Caki2 (cell line): Measurements from ENCODE around the gene ARRDC1. TPM values are rescaled to one million over a fixed set of nuclear protein-coding genes. Genes with fewer than 3 reads are reported as not detected.
"Not testable (repeated sequence)": the region's sequence is repeated elsewhere in the genome, so short reads cannot be mapped to it uniquely, and the experiment has no call there.

Experiments
- DNase-seq: peaks from one replicate; pipeline ENCODE4 v3.0.0-alpha.2; 2015; ENCODE audit warnings: low read depth
- in situ Hi-C: cut with HindIII; loops from 2 replicates; pipeline ENCODE4 v1.10.0; 2016; ENCODE audit warnings: low sequenced_read_pairs, low pct_unique_long_range_greater_than_20kb, mixed read lengths
- total RNA-seq: library from RNA; depleted of rRNA; stranded (reverse); fragments of >200 nt; shearing (Covaris generic); gene quantifications from 2 replicates; pipeline ENCODE4 v1.2.3, GENCODE V29; 2014; ENCODE audit warnings: low replicate concordance

Gene ARRDC1
- total RNA-seq, 1 experiment from 2014 or later = 54.7 TPM

DNA sequence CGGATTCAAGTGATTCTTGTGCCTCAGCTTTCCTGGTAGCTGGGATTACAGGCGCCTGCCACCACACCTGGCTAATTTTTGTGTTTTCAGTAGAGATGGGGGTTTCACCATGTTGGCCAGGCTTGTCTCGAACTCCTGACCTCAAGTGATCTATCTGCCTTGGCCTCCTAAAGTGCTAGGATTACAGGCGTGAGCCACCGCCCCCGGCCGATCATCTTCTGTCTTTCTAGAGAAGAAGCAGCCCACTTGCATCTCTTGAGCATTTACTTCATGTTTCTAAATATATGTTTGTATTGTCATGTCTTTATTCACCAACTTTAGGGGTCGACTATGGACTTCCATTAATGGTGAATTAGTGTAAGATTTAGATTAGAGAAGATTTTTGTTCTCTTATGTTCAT is 16.7 kb downstream of the ARRDC1 start:
- in situ Hi-C loops, DNase-seq: not testable (repeated sequence)

DNA sequence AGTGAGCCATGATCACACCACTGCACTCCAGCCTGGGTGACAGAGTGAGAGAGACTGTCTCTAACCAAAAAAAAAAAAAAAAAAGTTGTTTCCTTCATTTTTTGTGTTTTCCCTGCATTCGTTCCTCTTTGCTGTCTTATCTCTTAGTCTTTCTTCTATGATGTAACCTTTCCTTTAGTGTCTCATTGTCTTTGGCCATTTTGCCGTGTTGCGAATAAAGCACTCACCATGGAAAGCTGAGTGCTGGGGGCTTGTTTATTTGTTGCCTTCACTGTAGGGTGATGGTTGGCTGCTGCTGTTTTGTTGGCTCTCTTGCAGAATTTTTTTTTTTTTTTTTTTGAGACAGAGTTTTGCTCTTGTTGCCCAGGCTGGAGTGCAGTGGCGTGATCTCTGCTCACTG is 21.0 kb downstream of the ARRDC1 start:
- in situ Hi-C loops = no loop called here
- no peak for DNase-seq

DNA sequence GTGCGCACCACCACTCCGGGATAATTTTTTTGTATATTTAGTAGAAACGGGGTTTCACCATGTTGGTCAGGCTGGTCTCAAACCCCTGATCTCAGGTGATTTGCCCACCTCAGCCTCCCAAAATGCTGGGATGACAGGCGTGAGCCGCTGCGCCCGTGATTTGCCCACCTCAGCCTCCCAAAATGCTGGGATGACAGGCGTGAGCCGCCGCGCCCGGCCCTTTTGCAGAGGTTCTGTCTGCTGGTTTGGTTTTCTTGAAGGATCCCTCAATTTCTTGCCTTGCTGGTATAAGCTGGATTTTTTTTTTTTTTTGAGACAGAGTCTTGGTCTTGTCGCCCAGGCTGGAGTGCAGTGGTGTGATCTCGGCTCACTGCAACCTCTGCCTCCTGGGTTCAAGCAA is 21.9 kb downstream of the ARRDC1 start:
- DNase-seq, in situ Hi-C loops: not testable (repeated sequence)

DNA sequence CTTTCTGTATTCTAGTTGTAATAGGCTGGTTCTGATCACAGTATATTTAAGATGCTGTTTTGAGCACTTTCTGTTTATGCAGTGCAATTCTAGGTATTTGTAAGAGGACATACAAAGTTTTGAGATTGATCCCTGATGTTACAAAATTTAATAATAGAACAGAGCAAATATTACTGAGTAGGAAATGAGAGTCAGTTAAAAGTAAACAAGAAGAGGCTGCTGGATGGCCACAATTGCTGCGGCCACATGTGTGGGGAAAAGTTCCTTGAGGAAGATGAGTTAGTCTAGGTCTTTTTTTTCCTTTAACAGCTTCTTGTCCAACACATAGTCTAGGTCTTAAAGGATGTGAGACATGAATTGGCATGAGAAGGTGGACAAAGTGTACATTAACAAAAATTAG is 24.6 kb downstream of the ARRDC1 start:
- in situ Hi-C loops = no loop called here
- no peak for DNase-seq

DNA sequence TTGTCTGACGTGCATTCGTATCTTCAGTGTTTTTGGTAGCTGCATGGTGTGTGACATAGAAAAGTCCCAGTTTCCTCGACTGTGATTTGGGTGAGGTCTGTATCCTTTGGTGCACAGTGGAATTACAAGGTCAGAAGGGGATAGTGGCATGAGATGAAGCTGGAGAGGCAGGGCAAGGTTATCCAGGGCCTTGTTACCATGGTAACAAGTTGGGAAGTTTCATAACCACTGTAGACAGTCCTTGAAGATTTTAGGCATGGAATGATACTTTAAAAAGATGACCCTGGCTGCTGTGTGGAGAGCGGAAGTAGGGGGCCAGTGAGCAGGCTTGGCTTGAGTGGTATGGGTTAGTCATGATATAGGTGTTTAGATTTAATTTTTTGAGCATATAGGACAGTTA is 25.2 kb downstream of the ARRDC1 start:
- in situ Hi-C loops = no loop called here
- DNase-seq = no peak

DNA sequence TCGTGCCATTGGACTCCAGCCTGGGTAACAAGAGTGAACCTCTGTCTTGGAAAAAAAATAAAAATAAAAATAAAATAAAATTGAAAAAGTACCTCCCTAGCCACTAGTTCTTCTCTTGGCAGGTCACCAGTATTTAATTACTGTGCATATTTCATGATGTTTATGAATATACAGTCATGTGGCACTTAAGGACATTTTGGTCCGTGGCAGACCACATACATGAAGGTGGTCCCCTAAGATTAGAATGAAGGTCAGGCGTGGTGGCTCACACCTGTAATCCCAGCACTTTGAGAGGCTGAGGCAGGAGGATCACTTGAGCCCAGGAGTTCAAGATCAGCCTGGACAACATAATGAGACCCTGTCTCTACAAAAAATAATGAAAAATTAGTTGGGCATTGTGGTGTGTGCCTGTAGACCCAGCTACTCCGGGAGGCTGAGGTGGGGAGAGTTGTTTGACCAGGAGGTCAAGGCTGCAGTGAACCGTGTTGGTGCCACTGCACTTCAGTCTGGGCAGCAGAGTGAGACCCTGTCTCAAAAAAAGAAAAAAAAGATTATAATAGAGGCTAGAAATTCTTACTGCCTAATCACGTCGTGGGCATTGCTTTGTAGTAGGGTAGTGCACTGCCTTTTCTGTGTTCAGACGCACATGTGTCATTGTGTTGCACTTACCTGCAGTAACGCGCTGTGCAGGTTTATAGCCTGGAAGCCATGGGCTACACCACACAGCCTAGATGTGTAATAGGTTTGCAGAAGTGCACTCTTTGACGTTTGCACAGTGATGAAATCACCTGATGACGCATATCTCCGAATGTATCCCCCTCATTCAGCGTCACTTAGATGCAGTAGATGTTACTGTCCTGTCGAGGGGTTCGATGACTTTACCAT is 26.1 kb downstream of the ARRDC1 start:
- in situ Hi-C loops = no loop called here
- no peak for DNase-seq

DNA sequence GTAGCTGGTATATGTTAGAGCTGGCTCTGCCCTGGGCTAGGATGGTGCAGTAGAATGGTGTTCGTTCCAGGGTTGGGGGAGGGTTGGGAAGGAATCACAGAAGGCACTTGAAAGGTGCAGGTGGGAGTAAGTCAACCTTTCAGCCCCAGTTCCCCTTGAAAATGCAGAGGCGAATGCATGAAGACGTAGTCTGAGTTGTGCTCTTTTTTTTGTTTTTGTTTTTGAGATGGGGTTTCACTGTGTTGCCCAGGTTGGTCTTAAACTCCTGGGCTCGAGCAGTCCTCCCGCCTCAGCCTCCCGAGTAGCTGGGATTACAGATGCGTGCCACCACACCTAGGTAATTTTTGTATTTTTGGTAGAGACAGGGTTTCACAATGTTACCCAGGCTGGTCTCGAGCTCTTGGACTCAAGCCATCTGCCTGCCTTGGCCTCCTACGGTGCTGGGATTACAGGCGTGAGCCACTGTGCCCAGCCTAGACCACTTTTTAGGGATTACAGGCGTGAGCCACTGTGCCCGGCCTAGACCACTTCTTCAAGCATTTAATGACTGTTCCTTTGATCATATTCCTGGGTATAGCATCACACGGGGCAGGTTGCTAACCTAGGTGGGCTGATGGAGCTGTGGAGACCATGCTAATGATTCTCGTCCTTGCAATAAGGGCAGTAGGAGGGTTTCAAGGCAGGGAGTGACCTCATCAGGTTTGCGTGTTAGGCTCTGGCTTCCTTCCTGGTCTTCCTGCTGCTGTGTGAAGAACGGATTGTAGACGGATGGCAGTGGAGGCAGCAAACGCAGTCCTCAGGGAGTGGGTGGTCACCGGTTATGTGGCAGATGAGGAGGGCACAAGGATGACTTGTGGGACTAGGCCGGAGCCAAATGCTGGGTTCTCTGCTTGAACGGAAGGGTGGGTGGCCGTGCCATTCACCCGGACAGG is 27.0 kb downstream of the ARRDC1 start:
- DNase-seq = no peak
- in situ Hi-C loops = no loop called here

DNA sequence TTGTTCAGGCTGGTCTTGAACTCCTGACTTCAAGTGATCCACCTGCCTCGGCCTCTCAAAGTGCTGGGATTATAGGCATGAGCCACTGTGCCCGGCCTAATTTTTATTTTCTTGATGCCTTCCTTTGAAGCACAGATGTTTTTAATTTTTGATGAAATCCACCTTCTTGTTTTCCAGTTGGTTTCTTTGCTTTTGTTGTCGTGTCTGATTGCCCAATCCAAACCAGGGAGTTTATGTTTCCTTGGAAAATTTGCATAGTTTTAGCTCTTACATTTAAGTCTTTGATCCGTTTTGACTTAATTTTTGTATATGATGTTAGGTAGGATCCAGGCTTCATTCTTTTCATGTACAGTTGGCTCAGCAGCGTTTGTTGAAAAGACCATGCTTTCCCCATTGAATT is 28.5 kb downstream of the ARRDC1 start:
- no peak for DNase-seq
- in situ Hi-C loops = no loop called here

DNA sequence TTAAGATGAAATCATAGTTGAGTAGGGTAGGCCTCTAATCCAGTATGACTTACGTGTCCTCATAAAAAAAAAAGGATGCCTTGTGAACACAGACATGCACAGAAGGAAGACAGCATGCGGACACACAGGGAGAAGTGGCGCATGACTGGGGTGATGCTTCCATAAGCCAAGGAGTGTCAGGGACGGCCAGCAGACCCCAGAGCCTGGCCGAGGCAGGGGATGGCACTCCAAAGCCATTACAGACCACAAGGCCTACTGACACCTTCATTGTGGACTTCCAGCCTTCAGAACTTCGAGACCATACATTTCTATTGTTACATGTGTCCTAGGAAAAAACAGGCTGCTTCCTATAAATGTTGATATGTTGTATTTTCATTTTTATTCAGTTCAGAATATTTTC is 33.2 kb downstream of the ARRDC1 start:
- DNase-seq = no peak
- in situ Hi-C loops = no loop called here

DNA sequence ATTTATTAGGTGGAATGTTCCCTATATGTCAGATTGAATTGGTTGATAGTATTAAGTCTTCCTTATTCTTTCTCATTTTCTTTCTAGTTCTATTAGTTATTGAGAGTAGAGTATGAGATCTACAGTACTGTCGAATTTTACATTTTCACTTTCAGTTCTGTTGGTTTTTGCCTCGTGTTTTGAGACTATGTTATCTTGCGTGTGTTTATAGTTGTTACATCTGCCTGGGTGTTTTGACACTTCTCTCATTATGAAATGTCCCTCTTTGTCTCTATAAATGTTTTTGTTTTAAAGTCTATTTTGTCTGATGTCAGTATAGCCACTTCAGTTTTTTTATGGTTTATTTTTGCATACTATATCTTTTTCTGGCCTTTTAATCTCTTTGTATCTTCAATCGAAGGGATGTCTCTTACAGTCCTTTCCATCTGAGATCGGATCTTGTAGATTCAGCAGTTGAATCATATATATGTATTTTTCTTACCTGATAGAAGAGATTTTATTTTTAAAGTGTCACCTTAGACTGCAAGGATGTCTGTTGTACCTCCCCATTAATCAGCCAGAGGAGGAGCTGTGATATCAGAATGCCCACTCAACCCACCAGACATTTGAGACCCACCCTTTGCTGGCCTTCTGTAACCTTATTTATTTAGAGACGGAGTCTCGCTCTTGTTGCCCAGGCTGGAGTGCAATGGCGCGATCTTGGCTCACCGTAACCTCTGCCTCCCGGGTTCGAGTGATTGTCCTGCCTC is 34.0 kb downstream of the ARRDC1 start:
- in situ Hi-C loops = no loop called here

DNA sequence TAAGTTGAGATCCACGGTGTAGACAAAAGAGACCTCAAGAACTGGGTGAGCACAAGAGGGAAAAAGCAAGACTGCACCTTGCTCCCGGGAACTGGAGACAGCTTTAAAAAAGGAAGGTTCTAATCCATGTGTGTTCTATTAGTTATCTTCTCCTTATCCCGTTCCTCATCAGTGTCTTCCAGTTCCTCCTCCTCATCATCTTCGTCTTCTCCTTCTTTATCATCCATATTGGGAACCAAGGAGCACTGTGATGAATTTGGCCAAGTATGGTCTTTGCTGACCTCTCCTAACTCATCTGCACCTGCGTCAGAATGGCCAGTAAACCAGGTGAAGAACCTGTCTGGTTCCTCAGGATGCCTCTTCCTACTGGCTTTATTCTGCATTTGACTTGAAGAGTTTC is 35.4 kb downstream of the ARRDC1 start:
- DNase-seq = no peak
- in situ Hi-C loops = no loop called here

More for the DNA sequence above, 34.0 kb downstream of the ARRDC1 start:
- no peak for DNase-seq

DNA sequence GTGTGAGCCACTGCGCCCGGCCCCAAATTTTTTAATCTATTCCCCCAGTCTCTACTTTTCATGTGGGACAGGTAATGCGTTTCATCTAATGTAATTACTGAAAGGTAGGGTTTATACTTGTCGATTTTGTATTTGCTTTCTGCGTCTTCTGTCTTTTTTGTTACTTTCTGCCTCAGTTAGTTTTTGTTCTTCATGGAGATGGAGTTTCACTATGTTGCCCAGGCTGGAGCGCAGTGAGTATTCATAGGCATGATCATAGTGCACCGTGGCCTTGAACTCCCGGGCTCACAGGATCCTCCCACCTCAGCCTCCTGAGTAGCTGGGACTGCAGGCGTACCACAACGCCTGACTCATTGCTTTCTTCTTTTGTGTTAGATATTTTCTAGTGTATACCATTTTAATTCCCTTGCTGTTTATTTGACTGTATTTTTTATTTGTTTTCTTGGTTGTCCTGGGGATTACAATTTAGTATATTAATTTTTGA is 36.7 kb downstream of the ARRDC1 start:
- in situ Hi-C loops = no loop called here
- DNase-seq = no peak

DNA sequence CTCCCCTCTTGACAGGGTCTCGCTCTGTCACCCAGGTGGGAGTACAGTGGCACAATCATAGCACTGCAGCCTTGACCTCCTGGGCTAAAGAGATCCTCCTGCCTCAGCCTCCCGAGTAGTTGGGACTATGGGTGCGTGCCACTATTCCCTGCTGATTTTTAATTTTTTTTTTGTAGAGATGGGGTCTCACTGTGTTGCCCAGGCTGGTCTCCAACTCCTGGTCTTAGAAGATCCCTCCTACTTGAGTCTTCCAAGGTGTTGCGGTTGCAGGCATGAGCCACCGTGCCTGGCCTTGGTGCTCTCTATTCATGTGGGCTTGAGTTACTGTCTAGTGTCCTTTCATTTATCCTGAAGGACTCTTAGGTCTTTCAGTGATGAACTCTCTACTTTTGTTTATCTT is 37.4 kb downstream of the ARRDC1 start:
- in situ Hi-C loops = no loop called here

DNA sequence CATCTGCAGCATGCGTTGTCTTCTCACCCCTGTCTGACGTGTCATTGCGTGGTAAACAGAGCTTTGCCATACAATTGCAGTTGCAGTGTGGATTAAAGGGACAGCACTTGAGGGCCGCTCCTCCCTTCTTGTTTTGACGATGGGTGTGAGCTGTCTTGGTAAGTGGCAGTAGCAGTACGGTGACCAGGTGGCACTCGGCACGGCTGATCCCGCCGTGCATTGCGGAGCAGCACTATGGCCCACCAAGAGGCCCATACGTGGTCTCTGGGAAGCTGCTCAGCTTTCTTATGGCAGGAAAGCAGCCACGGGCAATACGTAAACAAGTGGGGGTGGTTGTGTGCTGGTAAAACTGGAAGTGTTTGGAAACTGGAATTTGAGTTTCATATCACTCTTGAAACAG is 38.4 kb downstream of the ARRDC1 start:
- in situ Hi-C loops = no loop called here
- no peak for DNase-seq

More for the DNA sequence above, 37.4 kb downstream of the ARRDC1 start:
- no peak for DNase-seq

DNA sequence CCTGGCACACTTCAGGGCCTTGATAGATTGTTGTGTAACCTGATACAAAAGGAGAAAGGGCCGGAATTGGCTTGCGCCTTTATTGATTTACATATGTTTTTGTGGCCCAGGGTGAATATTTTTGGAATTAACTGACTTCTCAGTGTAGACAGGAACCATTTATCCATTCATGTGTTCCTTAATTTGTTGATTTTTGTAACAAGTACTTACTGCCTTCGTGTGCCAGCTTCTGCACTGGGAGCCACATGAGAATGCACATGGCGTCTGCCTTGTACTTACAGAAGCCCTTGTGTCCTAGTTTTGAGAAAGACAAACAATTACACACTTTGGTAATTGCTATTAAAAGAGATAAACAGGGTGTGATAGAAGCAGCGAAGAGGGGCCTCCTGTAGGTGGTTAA is 39.7 kb downstream of the ARRDC1 start:
- no peak for DNase-seq
- in situ Hi-C loops = no loop called here

DNA sequence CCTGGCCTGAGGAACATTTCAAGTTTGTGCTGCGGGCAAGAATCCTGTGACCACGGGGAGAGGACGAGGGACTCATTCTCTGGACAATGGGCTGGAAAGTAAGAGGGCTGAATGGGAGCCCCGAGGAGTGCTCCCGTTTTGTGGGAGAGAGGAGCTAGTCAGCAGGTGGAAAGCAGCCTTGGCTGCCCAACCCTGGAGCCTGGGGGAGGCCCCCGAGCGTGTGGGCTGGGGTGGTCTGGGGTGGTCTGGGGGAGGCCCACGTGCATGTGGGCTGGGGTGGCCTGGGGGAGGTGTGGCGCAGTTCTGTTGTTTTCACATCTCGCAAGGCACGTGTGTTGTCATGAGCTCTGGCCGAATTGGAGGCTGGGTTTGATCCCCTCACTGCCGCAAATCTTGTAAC is 40.9 kb downstream of the ARRDC1 start:
- no peak for DNase-seq
- in situ Hi-C loops = no loop called here

DNA sequence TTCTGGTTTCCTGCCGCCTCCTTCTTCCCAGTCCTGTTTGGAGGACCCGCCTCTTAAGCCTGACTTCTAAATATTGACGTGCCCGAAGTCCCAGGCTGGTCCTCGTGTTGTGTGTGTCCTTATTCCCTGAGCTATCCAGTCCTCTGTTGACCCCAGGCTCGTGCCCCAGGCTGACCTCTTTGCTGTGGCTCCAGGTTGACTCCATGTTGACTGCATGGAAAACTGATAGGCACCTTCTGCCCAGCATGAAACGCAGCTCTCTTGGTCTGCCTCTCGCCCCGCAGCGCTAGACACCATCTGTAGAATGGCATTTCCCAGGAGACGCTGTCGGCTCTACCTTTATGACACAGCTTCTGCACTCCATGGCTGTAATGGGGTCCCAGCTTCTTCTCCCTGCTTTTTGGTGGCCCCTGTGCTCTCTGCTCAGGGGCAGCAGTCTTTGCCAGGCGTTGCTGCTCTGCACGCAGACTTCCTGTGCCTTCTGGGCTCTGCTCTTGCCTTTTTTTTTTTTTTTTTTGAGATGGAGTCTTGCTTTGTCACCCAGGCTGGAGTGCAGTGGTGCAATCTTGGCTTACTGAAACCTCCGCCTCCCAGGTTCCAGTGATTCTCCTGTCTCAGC is 41.7 kb downstream of the ARRDC1 start:
- in situ Hi-C loops = no loop called here
- no peak for DNase-seq

DNA sequence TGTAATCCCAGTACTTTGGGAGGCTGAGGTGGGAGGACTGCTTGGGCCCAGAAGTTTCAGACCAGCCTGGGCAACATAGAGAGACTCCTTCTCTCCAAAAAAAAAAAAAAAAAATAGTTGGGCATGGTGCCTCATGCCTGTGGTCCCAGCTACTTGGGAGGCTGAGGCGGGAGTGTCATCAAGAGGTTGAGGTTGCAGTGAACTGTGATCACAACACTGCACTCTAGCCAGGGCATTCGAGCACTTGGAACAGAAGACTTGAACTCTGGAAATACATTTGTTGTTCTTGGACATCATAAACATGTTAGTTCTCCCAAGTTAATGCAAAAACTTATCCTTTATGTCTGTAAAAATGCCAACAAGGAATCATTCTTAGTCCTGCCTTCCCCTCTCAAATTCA is 42.9 kb downstream of the ARRDC1 start:
- no peak for DNase-seq
- in situ Hi-C loops = no loop called here
